GM12878 (cell line): Measurements from ENCODE around the gene TANC2.
"Not testable (repeated sequence)": the region's sequence is repeated elsewhere in the genome, so short reads cannot be mapped to it uniquely, and the experiment has no call there.

Source experiments
- ATF7 ChIP-seq: fragments of 450-650 bp; IDR thresholded peaks from 2 replicates; pipeline ENCODE4 v1.6.1; 2016; ENCODE audit warnings: low read depth, mild to moderate bottlenecking
- CHD4 ChIP-seq: fragments of 200-600 bp; sonication (generic); IDR thresholded peaks from 2 replicates; pipeline ENCODE4 v1.6.1; 2016; ENCODE audit warnings: mild to moderate bottlenecking
- CTCF ChIP-seq, 3 experiments: IDR thresholded peaks in 2 of 3; conservative IDR thresholded peaks in 1 of 3; 2 replicates each; pipeline ENCODE4 v1.5.1; 2011; ENCODE audit warnings: low read depth in 3 of 3, low read length in 3 of 3, mild to moderate bottlenecking in 3 of 3, control low read depth in 2 of 3, moderate library complexity in 2 of 3, inconsistent platforms in 1 of 3, mixed read lengths in 1 of 3; ENCODE audit not compliant: control insufficient read depth in 2 of 3, insufficient read depth in 1 of 3; ENCODE audit errors: extremely low read depth in 1 of 3
- DPF2 ChIP-seq: fragments of 450-650 bp; IDR thresholded peaks from 2 replicates; pipeline ENCODE4 v1.6.1; 2017; ENCODE audit warnings: mild to moderate bottlenecking
- NRF1 ChIP-seq: conservative IDR thresholded peaks from 2 replicates; pipeline ENCODE4 v1.6.1; 2011; ENCODE audit warnings: mild to moderate bottlenecking, low read depth, low read length, improper control_type of control experiment
- POLR2A ChIP-seq: IDR thresholded peaks from 2 replicates; pipeline ENCODE4 v1.6.1; 2011; ENCODE audit warnings: low read depth, mild to moderate bottlenecking, low read length
- POLR2AphosphoS2 ChIP-seq: IDR thresholded peaks from 2 replicates; pipeline ENCODE4 v1.6.1; 2011; ENCODE audit warnings: low read depth, mild to moderate bottlenecking, low read length, improper control_type of control experiment, moderate library complexity
- POLR2AphosphoS5 ChIP-seq: IDR thresholded peaks from 2 replicates; pipeline ENCODE4 v1.6.1; 2011; ENCODE audit warnings: mild to moderate bottlenecking, low read length, inconsistent platforms
- POU2F2 ChIP-seq: IDR thresholded peaks from 3 replicates; pipeline ENCODE4 v1.6.1; 2011; ENCODE audit warnings: low read depth, mild to moderate bottlenecking, low read length, borderline replicate concordance
- RAD21 ChIP-seq: IDR thresholded peaks from 2 replicates; pipeline ENCODE4 v1.6.1; 2011; ENCODE audit warnings: mild to moderate bottlenecking, low read depth, low read length, moderate library complexity; ENCODE audit not compliant: insufficient read depth
- TAF1 ChIP-seq: IDR thresholded peaks from 2 replicates; pipeline ENCODE4 v1.6.1; 2011; ENCODE audit warnings: mild to moderate bottlenecking, low read depth, low read length, borderline replicate concordance
- ZBTB11 ChIP-seq: fragments of 450-650 bp; formaldehyde crosslinking; IDR thresholded peaks from 2 replicates; pipeline ENCODE4 v1.5.0; 2022; ENCODE audit warnings: mild to moderate bottlenecking, missing genetic modification characterization
- ZNF274 ChIP-seq: IDR thresholded peaks from one replicate; pipeline ENCODE4 v1.8.0; 2011; ENCODE audit not compliant: insufficient read length, insufficient read depth

GRCh38 chr17:62976643-62977231 lies 10.7 kb downstream of the TANC2 start:
- TF ChIP-seq CTCF (IDR thresholded peaks at IDR 0.05 in 2 of 3, conservative IDR thresholded peaks at IDR 0.05 in 1 of 3; ENCODE audit: control insufficient read depth in 2 of 3, extremely low read depth in 1 of 3, insufficient read depth in 1 of 3, low read depth in 3 of 3, low read length in 3 of 3); TAF1; CHD4; RAD21; POLR2A; ATF7; POLR2AphosphoS5; NRF1; POLR2AphosphoS2; DPF2; ZBTB11 (CRISPR knock-in tag); ZNF274; POU2F2: not testable (repeated sequence)
